ENCODE measurements around the gene CDK3. TPM values are rescaled to one million over a fixed set of nuclear protein-coding genes. Genes with fewer than 3 reads are reported as not detected.

Gene CDK3
- total RNA-seq, 4 donors from 2014 or later: 5.4 to 24.6 (median 16.9) TPM; not detected in 1

- Histone ChIP-seq H3K4me1 (peaks cover 8 to 45% (median 28%) of the 10 kb centered on the region in 4 donors), H3K9me3 (no peaks in the 10 kb centered on the region), H3K4me3 (peak overlapping the region in 3 of 4 donors; percentile 34 to 45 (median 44)), H3K27ac (peak overlapping the region; percentile 79 to 87 (median 82)), H3K36me3 (no peaks in the 10 kb centered on the region), H3K27me3 (no peaks in the 10 kb centered on the region)
- WGBS, 2 donors (ENCODE audit: low coverage in 1 of 2): 63% methylated on average over 5 of the region's 15 CpGs; no CpG with 5 or more reads in 1 of the 2 donors
- no peak for TF ChIP-seq POLR2A (IDR thresholded peaks at IDR 0.05)
- no peak for TF ChIP-seq POLR2AphosphoS5 (IDR thresholded peaks at IDR 0.05)
- TF ChIP-seq, protein P1, sequence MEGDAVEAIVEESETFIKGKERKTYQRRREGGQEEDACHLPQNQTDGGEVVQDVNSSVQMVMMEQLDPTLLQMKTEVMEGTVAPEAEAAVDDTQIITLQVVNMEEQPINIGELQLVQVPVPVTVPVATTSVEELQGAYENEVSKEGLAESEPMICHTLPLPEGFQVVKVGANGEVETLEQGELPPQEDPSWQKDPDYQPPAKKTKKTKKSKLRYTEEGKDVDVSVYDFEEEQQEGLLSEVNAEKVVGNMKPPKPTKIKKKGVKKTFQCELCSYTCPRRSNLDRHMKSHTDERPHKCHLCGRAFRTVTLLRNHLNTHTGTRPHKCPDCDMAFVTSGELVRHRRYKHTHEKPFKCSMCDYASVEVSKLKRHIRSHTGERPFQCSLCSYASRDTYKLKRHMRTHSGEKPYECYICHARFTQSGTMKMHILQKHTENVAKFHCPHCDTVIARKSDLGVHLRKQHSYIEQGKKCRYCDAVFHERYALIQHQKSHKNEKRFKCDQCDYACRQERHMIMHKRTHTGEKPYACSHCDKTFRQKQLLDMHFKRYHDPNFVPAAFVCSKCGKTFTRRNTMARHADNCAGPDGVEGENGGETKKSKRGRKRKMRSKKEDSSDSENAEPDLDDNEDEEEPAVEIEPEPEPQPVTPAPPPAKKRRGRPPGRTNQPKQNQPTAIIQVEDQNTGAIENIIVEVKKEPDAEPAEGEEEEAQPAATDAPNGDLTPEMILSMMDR (IDR thresholded peaks at IDR 0.05): peak in 3 of 5 experiments; percentile 23 to 33 (median 29)
- intact Hi-C loops (cut with DNase I; ENCODE audit: low total_unique reads) (no loop called here), in situ Hi-C loops (cut with MboI; ENCODE audit: low pct_ligation_motif_present in 1 of 4, low pct_unique_long_range_greater_than_20kb in 1 of 4, low sequenced_read_pairs in 3 of 4) (no loop called here)
- DNase-seq: no peak
These were observed 26.1 kb downstream of the CDK3 start for GRCh38 chr17:76026714-76027158.

DNA sequence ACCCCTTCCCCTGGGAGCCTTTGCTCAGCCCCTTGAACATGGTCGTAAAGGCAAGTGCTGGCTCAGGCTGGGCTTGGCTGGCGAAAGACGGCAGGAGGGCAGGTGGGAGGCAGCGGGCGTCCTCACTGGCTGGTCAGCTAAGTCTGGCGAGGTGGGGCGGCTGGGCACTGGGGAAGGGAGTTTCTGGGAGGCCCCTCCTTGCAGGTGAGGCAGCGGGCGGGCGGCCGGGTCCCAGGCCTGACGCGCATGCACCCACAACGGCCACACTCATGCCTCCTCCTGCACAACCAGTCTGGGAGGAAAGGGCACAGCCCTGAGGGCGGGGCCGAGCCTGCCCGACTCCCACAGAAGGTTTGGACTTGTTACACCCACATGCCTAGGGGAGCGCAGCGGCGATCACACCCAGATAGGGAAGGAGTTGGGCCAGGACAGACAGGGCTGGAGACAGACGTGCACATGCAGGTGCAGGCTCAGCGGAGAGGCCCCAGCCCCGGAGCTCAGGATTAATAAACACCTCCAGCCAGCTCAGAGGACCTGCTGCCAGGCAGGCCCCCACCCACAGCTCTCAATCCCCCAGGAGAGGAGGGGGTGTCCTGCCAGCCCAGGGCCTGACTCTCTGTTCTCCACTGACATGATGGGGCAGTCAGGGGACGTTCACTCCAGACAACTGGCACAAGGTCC, 26.6 kb downstream of the CDK3 start, which contains the start of gene EVPL:
Gene EVPL (minus strand): TSS at position 148 of the 681 bp plus-strand sequence. CDS start 108 bp downstream, at position 40.
- Histone ChIP-seq H3K9me3 (no peaks in the 10 kb centered on the region), H3K36me3 (no peaks in the 10 kb centered on the region), H3K4me1 (peaks cover 8 to 45% (median 30%) of the 10 kb centered on the region in 4 donors), H3K4me3 (peak within 1 kb of the TSS in 3 of 4 donors; percentile 34 to 45 (median 44)), H3K27me3 (no peaks in the 10 kb centered on the region), H3K27ac (peak within 1 kb of the TSS; percentile 79 to 87 (median 82))
- 60 to 63% methylated on average over 1 to 24 of the region's 24 CpGs for WGBS, 2 donors (ENCODE audit: low coverage in 1 of 2)
- intact Hi-C loops (cut with DNase I; ENCODE audit: low total_unique reads): no loop called here
- in situ Hi-C loops (cut with MboI; ENCODE audit: low pct_ligation_motif_present in 1 of 4, low pct_unique_long_range_greater_than_20kb in 1 of 4, low sequenced_read_pairs in 3 of 4): no loop called here
- peak; percentile 90 for DNase-seq
- TF ChIP-seq EP300 (IDR thresholded peaks at IDR 0.05; ENCODE audit: low read depth): no peak
- peak; percentile 66 to 83 (median 76) for TF ChIP-seq POLR2AphosphoS5 (IDR thresholded peaks at IDR 0.05)
- TF ChIP-seq POLR2A (IDR thresholded peaks at IDR 0.05): peak; percentile 74
- TF ChIP-seq, protein P1 (IDR thresholded peaks at IDR 0.05): no peak

GRCh38 chr17:76032073-76032779, 31.6 kb downstream of the CDK3 start:
- Histone ChIP-seq H3K9me3 (no peaks in the 10 kb centered on the region), H3K4me1 (peaks cover 10 to 43% (median 31%) of the 10 kb centered on the region in 4 donors), H3K27me3 (no peaks in the 10 kb centered on the region), H3K4me3 (no peak overlapping the region), H3K27ac (peak overlapping the region in 2 of 4 donors; percentile 81 to 90), H3K36me3 (no peaks in the 10 kb centered on the region)
- intact Hi-C loops (cut with DNase I; ENCODE audit: low total_unique reads): no loop called here
- no peak for DNase-seq
- TF ChIP-seq, protein P1 (IDR thresholded peaks at IDR 0.05): peak in 4 of 5 experiments; percentile 13 to 35 (median 20)
- TF ChIP-seq POLR2AphosphoS5 (IDR thresholded peaks at IDR 0.05) (no peak), EP300 (IDR thresholded peaks at IDR 0.05; ENCODE audit: low read depth) (no peak)
- 69 to 70% methylated on average over 4 to 20 of the region's 20 CpGs for WGBS, 2 donors (ENCODE audit: low coverage in 1 of 2)
- in situ Hi-C loops (cut with MboI; ENCODE audit: low pct_ligation_motif_present in 1 of 4, low pct_unique_long_range_greater_than_20kb in 1 of 4, low sequenced_read_pairs in 3 of 4): no loop called here

DNA sequence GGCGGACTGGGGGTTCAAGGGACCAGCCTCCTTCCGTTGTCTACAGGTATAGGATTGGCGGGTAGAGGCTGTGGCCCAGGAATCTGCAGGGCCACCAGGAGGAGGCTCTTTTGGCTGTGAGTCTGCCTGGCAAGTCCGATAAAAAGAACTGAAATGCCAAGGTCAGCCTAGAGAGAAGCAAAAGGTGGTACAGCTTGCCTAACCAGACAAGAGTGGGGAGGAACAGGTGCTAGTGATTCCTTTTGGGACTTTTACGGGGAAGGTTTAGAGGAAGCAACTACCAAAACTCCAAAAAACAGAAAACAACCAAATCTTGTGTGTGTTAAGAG, 32.1 kb downstream of the CDK3 start:
- Histone ChIP-seq H3K4me3 (no peak overlapping the region), H3K9me3 (no peaks in the 10 kb centered on the region), H3K36me3 (no peaks in the 10 kb centered on the region), H3K4me1 (peaks cover 13 to 43% (median 30%) of the 10 kb centered on the region in 4 donors), H3K27me3 (no peaks in the 10 kb centered on the region), H3K27ac (peak overlapping the region; percentile 24 to 90 (median 80))
- in situ Hi-C loops (cut with MboI; ENCODE audit: low pct_ligation_motif_present in 1 of 4, low pct_unique_long_range_greater_than_20kb in 1 of 4, low sequenced_read_pairs in 3 of 4) (no loop called here), intact Hi-C loops (cut with DNase I; ENCODE audit: low total_unique reads) (no loop called here)
- no peak for TF ChIP-seq POLR2A (IDR thresholded peaks at IDR 0.05)
- TF ChIP-seq, protein P1 (IDR thresholded peaks at IDR 0.05): no peak
- no peak for TF ChIP-seq POLR2AphosphoS5 (IDR thresholded peaks at IDR 0.05)
- no peak for TF ChIP-seq EP300 (IDR thresholded peaks at IDR 0.05; ENCODE audit: low read depth)
- 96 to 100% methylated on average over 2 to 5 of the region's 5 CpGs for WGBS, 2 donors (ENCODE audit: low coverage in 1 of 2)
- no peak for DNase-seq
